ENCODE results near the gene ATL1.

GRCh38 chr14:50575769-50576168 lies 15.8 kb downstream of the ATL1 start:
- TF ChIP-seq POLR2A (IDR thresholded peaks at IDR 0.05) (no peak), CTCF (IDR thresholded peaks at IDR 0.05) (no peak), POLR2AphosphoS5 (IDR thresholded peaks at IDR 0.05) (no peak)

Data from sigmoid colon (tissue), 4 donors.